ENCODE results near the gene AUTS2.

DNA sequence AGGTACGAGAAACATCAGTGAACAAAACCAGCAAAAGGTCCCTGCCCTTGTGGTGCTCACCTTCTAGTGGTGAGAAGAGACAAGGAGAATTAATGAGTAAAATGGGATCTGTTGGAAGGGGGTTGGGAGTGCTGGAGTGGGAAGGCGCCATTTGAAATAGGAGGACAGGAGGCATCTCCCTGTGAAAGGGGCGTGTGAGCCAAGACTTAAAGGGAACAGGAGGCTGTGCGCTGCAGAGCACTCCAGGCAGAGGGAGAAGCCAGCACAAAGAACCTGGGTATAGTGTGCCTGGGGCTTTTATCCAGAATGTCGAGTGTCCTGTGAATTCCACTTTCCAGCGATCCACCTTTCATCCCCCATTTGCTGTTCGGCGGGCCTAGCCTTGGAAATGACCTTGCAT is 1035.8 kb downstream of the AUTS2 start:
- no peak for TF ChIP-seq POLR2A (IDR thresholded peaks at IDR 0.05)
- TF ChIP-seq, protein P1, sequence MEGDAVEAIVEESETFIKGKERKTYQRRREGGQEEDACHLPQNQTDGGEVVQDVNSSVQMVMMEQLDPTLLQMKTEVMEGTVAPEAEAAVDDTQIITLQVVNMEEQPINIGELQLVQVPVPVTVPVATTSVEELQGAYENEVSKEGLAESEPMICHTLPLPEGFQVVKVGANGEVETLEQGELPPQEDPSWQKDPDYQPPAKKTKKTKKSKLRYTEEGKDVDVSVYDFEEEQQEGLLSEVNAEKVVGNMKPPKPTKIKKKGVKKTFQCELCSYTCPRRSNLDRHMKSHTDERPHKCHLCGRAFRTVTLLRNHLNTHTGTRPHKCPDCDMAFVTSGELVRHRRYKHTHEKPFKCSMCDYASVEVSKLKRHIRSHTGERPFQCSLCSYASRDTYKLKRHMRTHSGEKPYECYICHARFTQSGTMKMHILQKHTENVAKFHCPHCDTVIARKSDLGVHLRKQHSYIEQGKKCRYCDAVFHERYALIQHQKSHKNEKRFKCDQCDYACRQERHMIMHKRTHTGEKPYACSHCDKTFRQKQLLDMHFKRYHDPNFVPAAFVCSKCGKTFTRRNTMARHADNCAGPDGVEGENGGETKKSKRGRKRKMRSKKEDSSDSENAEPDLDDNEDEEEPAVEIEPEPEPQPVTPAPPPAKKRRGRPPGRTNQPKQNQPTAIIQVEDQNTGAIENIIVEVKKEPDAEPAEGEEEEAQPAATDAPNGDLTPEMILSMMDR (IDR thresholded peaks at IDR 0.05): no peak

Measured in thyroid gland (tissue), 4 donors.